HG03558 (cell line): ENCODE measurements around the gene SRRM5.

Experiments used
- ATAC-seq: cut with Tn5 transposase; IDR thresholded peaks from one replicate; pipeline ENCODE4 v1.9.1; 2021; ENCODE audit warnings: moderate number of reproducible peaks; ENCODE audit not compliant: unreplicated experiment; ENCODE audit errors: extremely low read depth

SRRM5 gene

GRCh38 chr19:43610493-43610892 lies 1.4 kb upstream of the SRRM5 start:
- ATAC-seq, result no peak

GRCh38 chr19:43612374-43612773 lies 486 bp downstream of the SRRM5 start:
- ATAC-seq, result no peak

- ATAC-seq, result no peak
These were observed 4.4 kb downstream of the SRRM5 start for GRCh38 chr19:43616306-43616705.

- ATAC-seq, result no peak
These were observed 5.1 kb downstream of the SRRM5 start for GRCh38 chr19:43616954-43617353.

- ATAC-seq, result no peak
These were observed 7.0 kb downstream of the SRRM5 start for GRCh38 chr19:43618921-43619261.

GRCh38 chr19:43619262-43620060 lies 7.6 kb downstream of the SRRM5 start, which contains the start of gene ZNF428:
Gene ZNF428, minus strand, starts transcription at chr19:43619629. Its CDS starts 5,325 bp downstream, at chr19:43614304.
- peak; percentile 51 for ATAC-seq

- no peak for ATAC-seq
These were observed 8.4 kb downstream of the SRRM5 start for GRCh38 chr19:43620061-43621001.

GRCh38 chr19:43622070-43622469 lies 10.2 kb downstream of the SRRM5 start:
- no peak for ATAC-seq

GRCh38 chr19:43622956-43623355 lies 11.1 kb downstream of the SRRM5 start:
- ATAC-seq, result no peak

- ATAC-seq, result no peak
These were observed 12.2 kb downstream of the SRRM5 start for GRCh38 chr19:43623889-43624670.

GRCh38 chr19:43624933-43625332 lies 13.0 kb downstream of the SRRM5 start:
- no peak for ATAC-seq

GRCh38 chr19:43625918-43626579 lies 14.2 kb downstream of the SRRM5 start:
- no peak for ATAC-seq

- ATAC-seq, result no peak
These were observed 14.9 kb downstream of the SRRM5 start for GRCh38 chr19:43626838-43627237.

- ATAC-seq, result no peak
These were observed 16.9 kb downstream of the SRRM5 start for GRCh38 chr19:43628646-43629326.

- no peak for ATAC-seq
These were observed 19.6 kb downstream of the SRRM5 start for GRCh38 chr19:43631491-43631890.

- no peak for ATAC-seq
These were observed 21.6 kb downstream of the SRRM5 start for GRCh38 chr19:43633520-43633919.

GRCh38 chr19:43634068-43634467 lies 22.2 kb downstream of the SRRM5 start:
- ATAC-seq, result no peak

- ATAC-seq, result no peak
These were observed 22.6 kb downstream of the SRRM5 start for GRCh38 chr19:43634506-43634871.

GRCh38 chr19:43634872-43635560 lies 23.1 kb downstream of the SRRM5 start:
- ATAC-seq, result no peak
